Suprapubic skin (tissue), 4 donors: ENCODE measurements around the gene CHIA. TPM values are rescaled to one million over a fixed set of nuclear protein-coding genes. Genes with fewer than 3 reads are reported as not detected.

Experiments used
- DNase-seq, 2 donors: peaks; one replicate each; pipeline ENCODE4 v3.0.0-alpha.2; 2019; ENCODE audit warnings: low spot score in 2 of 2
- H3K27ac ChIP-seq: fragments of 200-600 bp; sonication (generic); one replicate; pipeline ENCODE4 v1.5.1; 2019
- H3K27me3 ChIP-seq: fragments of 200-600 bp; sonication (generic); one replicate; pipeline ENCODE4 v1.5.1; 2019
- H3K36me3 ChIP-seq: fragments of 200-600 bp; sonication (generic); one replicate; pipeline ENCODE4 v1.5.1; 2019
- H3K4me1 ChIP-seq: fragments of 200-600 bp; sonication (generic); one replicate; pipeline ENCODE4 v1.5.1; 2019
- H3K4me3 ChIP-seq: fragments of 200-600 bp; sonication (generic); one replicate; pipeline ENCODE4 v1.5.1; 2019; ENCODE audit warnings: mild to moderate bottlenecking
- H3K9me3 ChIP-seq: fragments of 200-600 bp; sonication (generic); one replicate; pipeline ENCODE4 v1.5.1; 2019
- EP300 ChIP-seq: sonication (generic); formaldehyde crosslinking; IDR thresholded peaks from one replicate; pipeline ENCODE4 v1.6.1; 2017; ENCODE audit warnings: antibody characterized with exemption
- POLR2A ChIP-seq, 2 donors: fragments of 450-650 bp; IDR thresholded peaks; one replicate each; pipeline ENCODE4 v1.6.1; 2017; ENCODE audit warnings: antibody characterized with exemption in 2 of 2, mild to moderate bottlenecking in 2 of 2, moderate library complexity in 2 of 2
- POLR2AphosphoS5 ChIP-seq, 3 donors: sonication (generic); formaldehyde crosslinking; IDR thresholded peaks; one replicate each; pipeline ENCODE4 v1.6.1; 2017; ENCODE audit warnings: antibody characterized with exemption in 3 of 3
- WGBS: methylation state at CpG from one replicate; pipeline ENCODE4 v1.1.5; 2018; 5-methylcytosine and 5-hydroxymethylcytosine counted together
- total RNA-seq, 4 donors: library from RNA; depleted of rRNA; stranded (reverse); fragments of >200 nt; gene quantifications; one replicate each; pipeline ENCODE4 v1.1.0, GENCODE V29; 2016
- TF ChIP-seq, protein P1 (sequence below), 2 donors: fragments of 200-600 bp in 1 of 2; fragments of 450-650 bp in 1 of 2; sonication (generic) in 1 of 2; IDR thresholded peaks; one replicate each; pipeline ENCODE4 v1.5.1; 2016 to 2019; ENCODE audit warnings: antibody characterized with exemption in 2 of 2, mild to moderate bottlenecking in 1 of 2, moderate library complexity in 1 of 2

Gene CHIA
- total RNA-seq, 4 donors from 2014 or later: not detected

DNA sequence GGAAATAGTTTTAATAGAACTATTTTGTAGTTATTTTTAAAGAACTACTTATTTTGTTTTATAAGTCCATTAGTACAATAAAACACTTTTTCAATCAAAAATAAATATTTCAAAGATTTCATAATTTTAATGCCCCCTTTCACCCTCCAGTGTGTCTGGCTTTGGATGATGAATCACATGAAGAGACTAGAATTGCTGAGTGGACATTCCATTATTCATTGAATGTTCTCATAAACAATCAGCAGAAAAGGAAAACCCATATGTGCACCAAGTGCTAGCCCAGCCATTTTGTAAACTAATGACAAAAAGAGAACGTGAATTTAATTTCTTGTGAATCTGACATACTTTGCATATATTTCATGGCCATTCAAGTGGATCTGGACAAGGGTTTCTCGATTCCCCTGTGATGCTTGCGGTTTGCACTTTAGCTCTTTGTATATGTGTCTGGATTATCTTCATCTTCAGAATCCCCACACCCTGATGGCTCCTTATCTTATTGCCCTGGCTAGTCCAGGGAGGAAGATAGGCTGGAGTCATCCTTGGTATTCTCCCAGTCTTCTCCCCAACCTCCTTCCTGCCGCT lies 20.7 kb upstream of the CHIA start:
- no peaks in the 10 kb centered on the region for H3K9me3 ChIP-seq
- peaks cover 26% of the 10 kb centered on the region for H3K27me3 ChIP-seq
- peaks cover 9% of the 10 kb centered on the region for H3K4me1 ChIP-seq
- TF ChIP-seq POLR2AphosphoS5 (IDR thresholded peaks at IDR 0.05): no peak
- no peak for TF ChIP-seq POLR2A (IDR thresholded peaks at IDR 0.05)
- no peak for TF ChIP-seq EP300
- TF ChIP-seq, protein P1, sequence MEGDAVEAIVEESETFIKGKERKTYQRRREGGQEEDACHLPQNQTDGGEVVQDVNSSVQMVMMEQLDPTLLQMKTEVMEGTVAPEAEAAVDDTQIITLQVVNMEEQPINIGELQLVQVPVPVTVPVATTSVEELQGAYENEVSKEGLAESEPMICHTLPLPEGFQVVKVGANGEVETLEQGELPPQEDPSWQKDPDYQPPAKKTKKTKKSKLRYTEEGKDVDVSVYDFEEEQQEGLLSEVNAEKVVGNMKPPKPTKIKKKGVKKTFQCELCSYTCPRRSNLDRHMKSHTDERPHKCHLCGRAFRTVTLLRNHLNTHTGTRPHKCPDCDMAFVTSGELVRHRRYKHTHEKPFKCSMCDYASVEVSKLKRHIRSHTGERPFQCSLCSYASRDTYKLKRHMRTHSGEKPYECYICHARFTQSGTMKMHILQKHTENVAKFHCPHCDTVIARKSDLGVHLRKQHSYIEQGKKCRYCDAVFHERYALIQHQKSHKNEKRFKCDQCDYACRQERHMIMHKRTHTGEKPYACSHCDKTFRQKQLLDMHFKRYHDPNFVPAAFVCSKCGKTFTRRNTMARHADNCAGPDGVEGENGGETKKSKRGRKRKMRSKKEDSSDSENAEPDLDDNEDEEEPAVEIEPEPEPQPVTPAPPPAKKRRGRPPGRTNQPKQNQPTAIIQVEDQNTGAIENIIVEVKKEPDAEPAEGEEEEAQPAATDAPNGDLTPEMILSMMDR (IDR thresholded peaks at IDR 0.05): no peak
- H3K27ac ChIP-seq: no peak overlapping the region
- H3K36me3 ChIP-seq: no peaks in the 10 kb centered on the region
- no peak overlapping the region for H3K4me3 ChIP-seq
- WGBS: 92% methylated on average over 4 of the region's 4 CpGs
- no peak for DNase-seq

DNA sequence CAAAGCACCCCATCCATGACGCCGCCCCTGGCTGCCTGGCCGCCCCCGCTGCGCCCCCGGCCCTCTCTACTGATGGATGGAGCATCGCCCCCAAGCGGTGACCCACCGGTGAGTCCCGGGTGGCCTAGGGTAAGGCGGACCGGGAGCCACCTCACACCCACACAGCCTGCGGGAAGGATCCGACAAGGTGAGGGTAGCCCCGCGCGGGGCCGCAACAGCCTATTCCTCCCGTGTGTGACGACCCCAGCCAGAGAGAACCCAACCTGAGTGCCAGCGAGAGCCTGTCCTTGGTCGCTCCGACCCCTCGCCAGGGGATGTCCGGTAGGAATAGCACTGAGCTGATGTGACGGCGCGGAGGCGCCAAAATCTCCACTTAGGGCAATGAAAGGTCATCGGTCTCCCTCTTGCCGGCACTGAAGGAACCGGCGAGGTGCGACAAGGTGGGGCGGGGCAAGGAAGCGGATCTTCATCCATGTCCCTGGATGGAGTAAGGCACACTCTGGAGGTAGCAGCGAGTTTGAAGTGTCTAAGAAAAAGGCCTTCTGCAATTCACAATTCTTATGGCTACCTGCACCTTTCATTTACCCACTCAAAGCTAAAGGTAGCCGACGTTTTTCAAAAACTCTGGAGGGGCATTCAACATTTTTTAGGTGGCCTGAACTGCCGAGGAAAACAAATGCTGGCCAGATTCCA lies 19.7 kb upstream of the CHIA start:
- H3K4me3 ChIP-seq: no peak overlapping the region
- WGBS: 12% methylated on average over 35 of the region's 40 CpGs

DNA sequence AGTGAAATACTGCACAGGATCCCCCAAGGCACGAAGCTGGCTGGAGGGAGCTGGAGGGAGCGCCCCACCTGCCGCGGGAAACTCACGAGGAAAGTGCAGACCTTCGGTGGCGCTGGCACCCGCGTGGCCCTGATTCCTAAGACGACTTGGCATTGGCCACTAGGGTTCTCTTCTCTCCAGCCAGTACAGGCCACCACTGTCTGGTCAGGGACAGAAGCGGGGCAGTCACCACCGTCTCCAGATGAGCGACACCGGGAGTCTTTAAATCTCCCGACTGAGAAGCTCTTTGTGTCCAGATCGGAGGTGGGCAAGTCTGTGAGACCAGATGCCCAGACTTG lies 19.2 kb upstream of the CHIA start:
- Histone ChIP-seq H3K36me3 (no peaks in the 10 kb centered on the region), H3K27ac (no peak overlapping the region), H3K4me1 (peaks cover 9% of the 10 kb centered on the region), H3K4me3 (no peak overlapping the region), H3K27me3 (peaks cover 26% of the 10 kb centered on the region), H3K9me3 (no peaks in the 10 kb centered on the region)
- TF ChIP-seq EP300: no peak
- no peak for TF ChIP-seq POLR2A (IDR thresholded peaks at IDR 0.05)
- TF ChIP-seq, protein P1 (IDR thresholded peaks at IDR 0.05): no peak
- no peak for TF ChIP-seq POLR2AphosphoS5 (IDR thresholded peaks at IDR 0.05)
- 16% methylated on average over 16 of the region's 16 CpGs for WGBS
- DNase-seq: no peak

More for the DNA sequence above, 19.7 kb upstream of the CHIA start:
- Histone ChIP-seq H3K9me3 (no peaks in the 10 kb centered on the region), H3K27me3 (peaks cover 26% of the 10 kb centered on the region), H3K36me3 (no peaks in the 10 kb centered on the region), H3K27ac (no peak overlapping the region), H3K4me1 (peaks cover 9% of the 10 kb centered on the region)
- TF ChIP-seq EP300 (no peak), POLR2A (IDR thresholded peaks at IDR 0.05) (no peak), POLR2AphosphoS5 (IDR thresholded peaks at IDR 0.05) (no peak)
- TF ChIP-seq, protein P1 (IDR thresholded peaks at IDR 0.05): no peak
- DNase-seq: no peak

DNA sequence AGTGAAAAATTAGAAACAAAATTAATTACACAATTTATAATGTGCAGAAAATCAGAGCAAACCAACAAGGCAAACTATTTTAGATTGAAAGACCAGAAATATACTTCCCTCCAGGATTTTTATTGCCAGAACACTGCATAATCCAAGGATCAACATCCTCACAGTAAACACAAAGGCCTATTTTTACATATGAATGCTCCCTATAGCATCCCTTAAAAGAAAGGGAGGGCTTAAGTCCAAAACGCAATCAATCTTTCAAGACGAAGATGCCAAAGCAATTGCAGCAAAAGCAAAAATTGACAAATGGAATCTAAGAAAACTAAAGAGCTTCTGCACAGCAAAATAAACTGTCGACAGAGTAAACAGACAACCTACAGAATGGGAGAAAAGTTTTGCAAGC lies 18.6 kb upstream of the CHIA start:
- H3K4me3 ChIP-seq: no peak overlapping the region
- H3K9me3 ChIP-seq: no peaks in the 10 kb centered on the region
- H3K36me3 ChIP-seq: no peaks in the 10 kb centered on the region
- peaks cover 9% of the 10 kb centered on the region for H3K4me1 ChIP-seq
- TF ChIP-seq, protein P1 (IDR thresholded peaks at IDR 0.05): no peak
- H3K27me3 ChIP-seq: peaks cover 26% of the 10 kb centered on the region
- 67% methylated on average over 3 of the region's 3 CpGs for WGBS
- no peak overlapping the region for H3K27ac ChIP-seq
- DNase-seq: no peak

DNA sequence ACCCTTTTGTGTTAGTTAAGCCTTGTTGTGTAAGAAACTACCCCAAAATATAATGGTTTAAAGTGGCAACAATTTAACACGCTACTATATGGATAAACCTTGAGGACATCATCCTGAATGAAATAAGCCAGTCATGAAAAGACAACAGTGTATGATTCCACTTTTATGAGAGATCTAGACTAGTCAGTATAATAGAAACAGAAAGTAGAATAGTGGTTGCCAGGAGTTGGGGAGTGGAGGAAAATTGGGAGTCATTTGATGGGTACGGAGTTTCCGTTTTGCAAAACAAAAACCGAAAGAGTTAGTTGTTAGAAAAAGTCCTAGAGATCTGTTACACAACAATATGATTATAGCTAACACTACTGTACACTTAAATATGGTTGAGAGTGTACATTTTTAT lies 16.0 kb upstream of the CHIA start:
- Histone ChIP-seq H3K9me3 (no peaks in the 10 kb centered on the region), H3K27ac (peak overlapping the region; percentile 49), H3K4me3 (peak overlapping the region; percentile 13), H3K36me3 (no peaks in the 10 kb centered on the region), H3K27me3 (peaks cover 22% of the 10 kb centered on the region), H3K4me1 (peaks cover 9% of the 10 kb centered on the region)
- DNase-seq: no peak
- TF ChIP-seq POLR2AphosphoS5 (IDR thresholded peaks at IDR 0.05) (no peak), POLR2A (IDR thresholded peaks at IDR 0.05) (no peak), EP300 (no peak)
- TF ChIP-seq, protein P1 (IDR thresholded peaks at IDR 0.05): no peak
- WGBS: 54% methylated on average over 4 of the region's 4 CpGs
